NCI-H1694 (cell line): ENCODE data around the gene MECR.
A peak's percentile ranks its signal among the peaks of the same experiment; 100 is the strongest.

Experiments
- DNase-seq: peaks from one replicate; lab custom pipeline; 2025; lab: John Stamatoyannopoulos, UW

The MECR gene

GRCh38 chr1:29255134-29255666, 24.5 kb upstream of the MECR start:
- no peak for DNase-seq

- DNase-seq: no peak
Observed at GRCh38 chr1:29254346-29254745, 23.6 kb upstream of the MECR start.

- no peak for DNase-seq
Observed at GRCh38 chr1:29253180-29253579, 22.4 kb upstream of the MECR start.

GRCh38 chr1:29251164-29252124, 20.7 kb upstream of the MECR start:
- no peak for DNase-seq

GRCh38 chr1:29249951-29250581, 19.3 kb upstream of the MECR start:
- DNase-seq: no peak

- no peak for DNase-seq
Observed at GRCh38 chr1:29249170-29249691, 18.5 kb upstream of the MECR start.

- DNase-seq: no peak
Observed at GRCh38 chr1:29248409-29248808, 17.7 kb upstream of the MECR start.

- no peak for DNase-seq
Observed at GRCh38 chr1:29247571-29248273, 17.0 kb upstream of the MECR start.

GRCh38 chr1:29247044-29247443, 16.3 kb upstream of the MECR start:
- no peak for DNase-seq

- peak; percentile 23 for DNase-seq
Observed at GRCh38 chr1:29245876-29246275, 15.1 kb upstream of the MECR start.

GRCh38 chr1:29245261-29245660, 14.5 kb upstream of the MECR start:
- DNase-seq: no peak

GRCh38 chr1:29243871-29244200, 13.1 kb upstream of the MECR start:
- no peak for DNase-seq

GRCh38 chr1:29243023-29243870, 12.5 kb upstream of the MECR start:
- no peak for DNase-seq

- DNase-seq: no peak
Observed at GRCh38 chr1:29240986-29241385, 10.3 kb upstream of the MECR start.

GRCh38 chr1:29240400-29240837, 9.7 kb upstream of the MECR start:
- peak; percentile 48 for DNase-seq

- DNase-seq: no peak
Observed at GRCh38 chr1:29239142-29239541, 8.4 kb upstream of the MECR start.

GRCh38 chr1:29238620-29239002, 7.9 kb upstream of the MECR start:
- DNase-seq: no peak

- DNase-seq: no peak
Observed at GRCh38 chr1:29237852-29238619, 7.3 kb upstream of the MECR start.

GRCh38 chr1:29237129-29237821, 6.5 kb upstream of the MECR start:
- DNase-seq: no peak

GRCh38 chr1:29236712-29237128, 6.0 kb upstream of the MECR start:
- no peak for DNase-seq
